ENCODE data around the gene NINL.

GRCh38 chr20:25566821-25567220 lies 18.5 kb downstream of the NINL start:
- TF ChIP-seq CTCF (IDR thresholded peaks at IDR 0.05; ENCODE audit: poor library complexity) (no peak), EZH2 (IDR thresholded peaks at IDR 0.05; ENCODE audit: borderline replicate concordance) (no peak)
